Activated CD8-positive, alpha-beta T cell treated with anti-CD3 and anti-CD28 coated beads for 36 hours (primary cell): Measurements from ENCODE around the gene NFE2L2. TPM values are rescaled to one million over a fixed set of nuclear protein-coding genes. Genes with fewer than 3 reads are reported as not detected.

ENCODE experiments used
- ATAC-seq: fragments of 200-7000 bp; cut with Tn5 transposase; one replicate; pipeline ENCODE4 v1.10.0; 2021; ENCODE audit warnings: mild to moderate bottlenecking, moderate library complexity
- CTCF ChIA-PET: fragments of 350-600 bp; sonication (Branson Sonifier 250); formaldehyde crosslinking; loops from one replicate; lab custom pipeline; 2021; ENCODE audit warnings: antibody characterized with exemption; lab: Charles Lee
- POLR2A ChIA-PET: fragments of 350-600 bp; sonication (Branson Sonifier 250); formaldehyde crosslinking; loops from one replicate; lab custom pipeline; 2021; ENCODE audit warnings: antibody characterized with exemption; lab: Charles Lee
- DNase-seq: peaks from one replicate; pipeline ENCODE4 v3.0.0-alpha.2; 2020
- H3K27ac Mint-ChIP-seq: one replicate; pipeline ENCODE4 v1.8.0; 2021; ENCODE audit warnings: mild to moderate bottlenecking, mixed read lengths
- H3K27me3 Mint-ChIP-seq: one replicate; pipeline ENCODE4 v1.8.0; 2021; ENCODE audit warnings: mixed read lengths
- H3K36me3 Mint-ChIP-seq: one replicate; pipeline ENCODE4 v1.8.0; 2021; ENCODE audit warnings: low read depth, mixed read lengths
- H3K4me1 Mint-ChIP-seq: one replicate; pipeline ENCODE4 v1.8.0; 2021; ENCODE audit warnings: low read depth, mixed read lengths
- H3K4me3 Mint-ChIP-seq: one replicate; pipeline ENCODE4 v1.8.0; 2021; ENCODE audit warnings: mild to moderate bottlenecking, moderate library complexity, mixed read lengths
- H3K9me3 Mint-ChIP-seq: one replicate; pipeline ENCODE4 v1.8.0; 2021; ENCODE audit warnings: mixed read lengths
- intact Hi-C: fragments of 100-400 bp; cut with micrococcal nuclease; formaldehyde crosslinking; loops from one replicate; pipeline ENCODE4 v1.10.0; 2022
- total RNA-seq, 2 experiments: library from RNA; stranded (reverse); gene quantifications; one replicate each; pipeline ENCODE4 v1.2.3, GENCODE V29; 2021
- TF ChIP-seq, protein P1 (sequence below): fragments of 200-600 bp; IDR thresholded peaks from one replicate; pipeline ENCODE4 v1.8.0; 2022; ENCODE audit warnings: antibody characterized with exemption, mild to moderate bottlenecking

The NFE2L2 gene
- total RNA-seq, 2 experiments from 2014 or later: 57.3 to 57.6 TPM

DNA sequence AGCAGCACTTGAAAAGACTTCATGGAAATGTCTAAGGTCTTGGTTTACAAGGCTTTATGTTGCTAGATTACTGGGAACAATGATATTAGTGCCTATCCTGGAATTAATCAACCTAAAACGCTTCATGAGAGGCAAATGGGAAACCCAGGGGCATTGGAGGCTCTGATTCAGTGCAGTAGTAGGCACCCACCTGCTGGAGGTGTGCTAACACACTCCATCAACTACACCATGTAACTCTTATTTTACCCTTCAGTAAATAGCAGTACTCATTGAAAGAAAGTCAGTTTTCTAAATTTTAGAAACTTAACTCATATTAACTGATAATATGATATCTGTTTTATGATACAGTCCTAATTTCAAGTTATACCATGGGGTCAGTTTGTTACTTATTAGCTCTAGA is 69.3 kb downstream of the NFE2L2 start:
- intact Hi-C loops: no loop called here
- POLR2A ChIA-PET: no interaction called here
- Mint-ChIP-seq H3K27me3 (no peaks in the 10 kb centered on the region), H3K36me3 (no peaks in the 10 kb centered on the region), H3K27ac (no peak overlapping the region), H3K4me1 (peaks cover 3% of the 10 kb centered on the region), H3K9me3 (no peaks in the 10 kb centered on the region), H3K4me3 (no peak overlapping the region)
- CTCF ChIA-PET: interaction anchor here (0.9 to 5.8 kb wide), 5 partner anchors 11 to 140 kb away, joined by 3 to 48 read pairs (median 4); no protein-coding TSS in a partner anchor
- TF ChIP-seq, protein P1, sequence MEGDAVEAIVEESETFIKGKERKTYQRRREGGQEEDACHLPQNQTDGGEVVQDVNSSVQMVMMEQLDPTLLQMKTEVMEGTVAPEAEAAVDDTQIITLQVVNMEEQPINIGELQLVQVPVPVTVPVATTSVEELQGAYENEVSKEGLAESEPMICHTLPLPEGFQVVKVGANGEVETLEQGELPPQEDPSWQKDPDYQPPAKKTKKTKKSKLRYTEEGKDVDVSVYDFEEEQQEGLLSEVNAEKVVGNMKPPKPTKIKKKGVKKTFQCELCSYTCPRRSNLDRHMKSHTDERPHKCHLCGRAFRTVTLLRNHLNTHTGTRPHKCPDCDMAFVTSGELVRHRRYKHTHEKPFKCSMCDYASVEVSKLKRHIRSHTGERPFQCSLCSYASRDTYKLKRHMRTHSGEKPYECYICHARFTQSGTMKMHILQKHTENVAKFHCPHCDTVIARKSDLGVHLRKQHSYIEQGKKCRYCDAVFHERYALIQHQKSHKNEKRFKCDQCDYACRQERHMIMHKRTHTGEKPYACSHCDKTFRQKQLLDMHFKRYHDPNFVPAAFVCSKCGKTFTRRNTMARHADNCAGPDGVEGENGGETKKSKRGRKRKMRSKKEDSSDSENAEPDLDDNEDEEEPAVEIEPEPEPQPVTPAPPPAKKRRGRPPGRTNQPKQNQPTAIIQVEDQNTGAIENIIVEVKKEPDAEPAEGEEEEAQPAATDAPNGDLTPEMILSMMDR: no peak
- DNase-seq: peak; percentile 15
- ATAC-seq: peak; percentile 51

DNA sequence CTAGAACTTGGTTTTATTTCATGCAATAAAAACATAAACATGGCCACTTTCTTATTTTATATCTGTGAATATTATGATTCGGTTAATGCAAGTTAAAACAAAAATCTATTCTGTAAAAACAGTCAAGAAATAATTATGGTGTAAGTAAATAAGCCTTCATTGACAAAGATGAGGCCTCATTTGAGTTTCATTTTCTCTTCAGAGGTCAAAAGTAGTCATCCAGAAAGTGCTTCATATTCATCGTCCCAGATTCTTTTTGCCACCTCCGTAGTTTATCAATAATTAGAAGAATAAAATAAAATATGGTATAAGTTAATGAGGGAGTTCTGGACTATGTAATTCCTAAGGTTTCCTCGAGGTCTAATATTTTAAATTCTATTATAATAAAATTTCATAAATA is 71.3 kb downstream of the NFE2L2 start:
- Mint-ChIP-seq H3K9me3 (no peaks in the 10 kb centered on the region), H3K36me3 (no peaks in the 10 kb centered on the region), H3K4me3 (no peak overlapping the region), H3K27me3 (no peaks in the 10 kb centered on the region), H3K4me1 (peaks cover 3% of the 10 kb centered on the region), H3K27ac (no peak overlapping the region)
- DNase-seq (no peak), ATAC-seq (no peak)
- ChIA-PET POLR2A (no interaction called here), CTCF (interaction anchor here (0.9 kb wide), 1 partner anchor 8 kb away, joined by 3 read pairs; no protein-coding TSS in a partner anchor)
- intact Hi-C loops: no loop called here
- TF ChIP-seq, protein P1: no peak

DNA sequence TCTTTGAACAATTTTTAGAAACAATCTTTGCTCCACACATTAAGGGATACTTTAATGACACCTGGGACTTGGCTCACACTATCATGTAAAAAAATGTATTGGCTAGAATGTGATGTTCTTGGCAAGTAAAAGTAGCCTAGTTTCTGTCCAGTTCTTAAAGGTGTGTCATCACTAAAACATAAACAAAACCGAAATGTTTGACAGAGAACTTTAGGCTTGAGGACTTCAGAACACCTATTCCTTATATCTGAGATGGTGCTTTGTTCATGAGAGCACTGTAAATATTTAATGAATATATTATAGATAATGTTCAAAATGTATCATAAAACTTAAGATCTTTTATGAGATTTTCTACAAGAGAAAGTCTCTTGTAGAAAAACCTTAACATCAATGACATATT is 71.7 kb downstream of the NFE2L2 start:
- Mint-ChIP-seq H3K4me1 (peaks cover 3% of the 10 kb centered on the region), H3K4me3 (no peak overlapping the region), H3K27ac (no peak overlapping the region), H3K27me3 (no peaks in the 10 kb centered on the region), H3K36me3 (no peaks in the 10 kb centered on the region), H3K9me3 (no peaks in the 10 kb centered on the region)
- intact Hi-C loops: no loop called here
- ATAC-seq (no peak), DNase-seq (no peak)
- ChIA-PET POLR2A (no interaction called here), CTCF (no interaction called here)
- TF ChIP-seq, protein P1: no peak

DNA sequence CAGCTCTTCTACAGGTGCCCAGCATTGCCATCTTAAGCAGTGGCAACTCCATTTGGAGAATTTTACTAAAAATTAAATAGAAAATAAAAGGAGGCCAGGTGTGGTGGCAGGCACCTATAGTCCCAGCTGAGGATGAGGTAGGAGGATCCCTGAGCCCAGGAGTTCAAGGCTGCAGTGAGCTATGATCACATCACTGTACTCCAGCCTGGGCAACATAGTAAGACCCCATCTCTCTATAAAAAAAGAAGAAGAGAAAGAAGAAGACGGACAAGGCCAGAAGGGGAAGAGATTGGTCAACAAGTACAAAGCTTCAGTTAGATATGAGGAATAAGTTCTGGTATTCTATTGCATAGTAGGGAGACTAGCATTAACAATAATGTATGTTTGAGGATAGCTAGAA is 73.6 kb downstream of the NFE2L2 start:
- ATAC-seq (no peak), DNase-seq (no peak)
- intact Hi-C loops: no loop called here
- H3K9me3 Mint-ChIP-seq: no peaks in the 10 kb centered on the region
- CTCF ChIA-PET: interaction anchor here (3.2 kb wide), 1 partner anchor 26 kb away, joined by 20 read pairs; no protein-coding TSS in a partner anchor
- no peak overlapping the region for H3K27ac Mint-ChIP-seq
- no peaks in the 10 kb centered on the region for H3K36me3 Mint-ChIP-seq
- peaks cover 3% of the 10 kb centered on the region for H3K4me1 Mint-ChIP-seq
- POLR2A ChIA-PET: no interaction called here
- H3K27me3 Mint-ChIP-seq: no peaks in the 10 kb centered on the region
- H3K4me3 Mint-ChIP-seq: no peak overlapping the region
- TF ChIP-seq, protein P1: no peak

DNA sequence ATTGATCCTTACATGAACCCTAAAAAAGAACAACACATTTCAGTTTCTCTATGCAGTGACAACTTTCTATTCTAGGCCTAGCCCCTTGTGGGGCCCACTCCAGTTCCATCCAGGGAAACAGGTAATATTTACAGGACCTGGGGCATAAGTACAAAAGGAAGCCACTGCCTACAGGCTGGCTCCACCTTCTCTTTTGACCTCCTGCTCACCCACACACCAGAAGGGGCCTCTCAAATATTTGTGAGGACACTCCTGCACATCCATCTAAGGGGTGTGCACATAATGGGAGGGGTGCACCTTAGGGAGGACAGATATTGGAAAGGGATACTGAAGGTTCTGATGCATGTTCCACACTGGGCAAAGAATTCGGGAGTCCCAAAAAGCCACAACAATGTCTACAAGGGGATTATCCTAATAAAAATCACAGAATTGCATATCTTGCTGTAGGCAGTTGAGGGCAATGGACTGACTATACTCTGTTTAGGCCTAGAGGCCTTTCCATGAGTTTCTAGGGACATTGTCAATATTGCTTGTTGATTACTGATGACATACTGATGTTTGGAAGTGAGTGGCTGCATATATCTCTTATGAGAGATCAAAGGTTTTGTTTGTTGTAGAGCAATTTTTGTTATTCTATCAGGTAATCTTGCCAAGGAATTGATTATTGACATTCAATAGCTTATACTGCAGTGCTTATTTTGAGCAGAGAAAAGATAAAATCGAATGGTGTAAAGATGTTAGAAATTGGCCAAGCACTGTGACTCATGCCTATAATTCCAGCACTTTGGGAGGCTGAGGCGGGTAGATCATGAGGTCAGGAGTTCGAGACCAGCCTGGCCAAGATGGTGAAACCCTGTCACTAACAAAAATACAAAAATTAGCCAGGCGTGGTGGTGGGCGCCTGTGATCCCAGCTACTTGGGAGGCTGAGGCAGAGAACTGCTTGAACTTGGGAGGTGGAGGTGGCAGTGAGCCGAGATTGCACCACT is 75.8 kb downstream of the NFE2L2 start:
- H3K4me1 Mint-ChIP-seq: peaks cover 3% of the 10 kb centered on the region
- intact Hi-C loops: no loop called here
- no peaks in the 10 kb centered on the region for H3K27me3 Mint-ChIP-seq
- ChIA-PET CTCF (interaction anchor here (1.4 to 3.2 kb wide), 2 partner anchors 24 to 147 kb away, joined by 6 to 20 read pairs; no protein-coding TSS in a partner anchor), POLR2A (no interaction called here)
- H3K4me3 Mint-ChIP-seq: no peak overlapping the region
- no peak overlapping the region for H3K27ac Mint-ChIP-seq
- no peaks in the 10 kb centered on the region for H3K36me3 Mint-ChIP-seq
- ATAC-seq: no peak
- TF ChIP-seq, protein P1: no peak
- DNase-seq: no peak
- H3K9me3 Mint-ChIP-seq: no peaks in the 10 kb centered on the region
